B cell (primary cell): ENCODE results near the gene OLIG2. TPM values are rescaled to one million over a fixed set of nuclear protein-coding genes. Genes with fewer than 3 reads are reported as not detected.

Source experiments
- ATAC-seq: fragments of 200-7000 bp; cut with Tn5 transposase; one replicate; pipeline ENCODE4 v1.10.0; 2021; ENCODE audit warnings: low read depth, mild to moderate bottlenecking, moderate number of reproducible peaks, moderate library complexity
- CTCF ChIA-PET: fragments of 350-600 bp; sonication (Branson Sonifier 250); formaldehyde crosslinking; loops from one replicate; lab custom pipeline; 2021; ENCODE audit warnings: antibody characterized with exemption, inconsistent platforms; lab: Charles Lee
- POLR2A ChIA-PET: fragments of 350-600 bp; sonication (Branson Sonifier 250); formaldehyde crosslinking; loops from one replicate; lab custom pipeline; 2021; ENCODE audit warnings: antibody characterized with exemption; lab: Charles Lee
- DNase-seq: peaks from one replicate; pipeline ENCODE4 v3.0.0; 2013
- H2AFZ ChIP-seq: 2 replicates; pipeline ENCODE4 v1.6.1; 2012; ENCODE audit warnings: mild to moderate bottlenecking, low read depth, low read length; ENCODE audit not compliant: insufficient read depth, poor library complexity, severe bottlenecking
- H3K27ac ChIP-seq, 2 donors: 1 replicate in 1 of 2; 2 replicates in 1 of 2; pipeline ENCODE4 v1.5.1; 2012 to 2013; ENCODE audit warnings: low read length in 2 of 2, mild to moderate bottlenecking in 2 of 2, moderate library complexity in 1 of 2
- H3K27me3 ChIP-seq, 4 experiments: fragments of 200-600 bp in 1 of 4; sonication (generic) in 1 of 4; replicated peaks in 1 of 4; 1 replicate in 2 of 4; 2 replicates in 2 of 4; pipeline versions ENCODE4 v1.6.1 to v1.7.0; 2013 to 2016; ENCODE audit warnings: low read length in 3 of 4, mild to moderate bottlenecking in 2 of 4, mixed read lengths in 1 of 4, moderate library complexity in 1 of 4; ENCODE audit not compliant: insufficient read depth in 4 of 4, control insufficient read depth in 3 of 4; ENCODE audit errors: control extremely low read depth in 1 of 4
- H3K36me3 ChIP-seq, 2 experiments: replicated peaks in 1 of 2; 1 replicate in 1 of 2; 2 replicates in 1 of 2; pipeline versions ENCODE4 v1.6.1 to v1.7.1; 2013; ENCODE audit warnings: low read length in 1 of 2; ENCODE audit not compliant: insufficient read depth in 2 of 2, control insufficient read depth in 1 of 2; ENCODE audit errors: control extremely low read depth in 1 of 2, extremely low read depth in 1 of 2
- H3K4me1 ChIP-seq, 2 donors: fragments of 200-600 bp in 1 of 2; sonication (generic) in 1 of 2; 1 replicate in 1 of 2; 2 replicates in 1 of 2; pipeline versions ENCODE4 v1.5.1 to v1.6.1; 2013 to 2017; ENCODE audit warnings: low read length in 2 of 2; ENCODE audit not compliant: control insufficient read depth in 2 of 2, insufficient read depth in 2 of 2
- H3K4me2 ChIP-seq: replicated peaks from 2 replicates; pipeline ENCODE3; 2012; ENCODE audit warnings: mild to moderate bottlenecking, low read depth, low read length; ENCODE audit not compliant: poor library complexity, severe bottlenecking
- H3K4me3 ChIP-seq, 5 experiments: fragments of 200-600 bp in 1 of 5; sonication (generic) in 1 of 5; 1 replicate in 3 of 5; 2 replicates in 2 of 5; pipeline versions ENCODE4 v1.5.1 to v1.7.0; 2011 to 2016; ENCODE audit warnings: low read length in 4 of 5, mild to moderate bottlenecking in 4 of 5, low read depth in 2 of 5, control low read depth in 1 of 5, moderate library complexity in 1 of 5; ENCODE audit not compliant: insufficient read depth in 1 of 5; ENCODE audit errors: control extremely low read depth in 1 of 5, extremely low read depth in 1 of 5
- H3K79me2 ChIP-seq: fragments of 200-600 bp; sonication (generic); one replicate; pipeline ENCODE4 v1.6.0; 2016; ENCODE audit warnings: low read length; ENCODE audit not compliant: control insufficient read depth, insufficient read depth
- H3K9ac ChIP-seq: fragments of 200-600 bp; sonication (generic); 2 replicates; pipeline ENCODE4 v1.6.1; 2017; ENCODE audit warnings: mild to moderate bottlenecking, low read length, moderate library complexity
- H3K9me3 ChIP-seq, 3 donors: one replicate each; pipeline versions ENCODE4 v1.6.1 to v1.7.1; 2013; ENCODE audit warnings: low read length in 2 of 3; ENCODE audit not compliant: control insufficient read depth in 2 of 3, insufficient read depth in 1 of 3; ENCODE audit errors: control extremely low read depth in 1 of 3
- H4K20me1 ChIP-seq: 2 replicates; pipeline ENCODE4 v1.6.0; 2012; ENCODE audit warnings: mild to moderate bottlenecking, low read length; ENCODE audit not compliant: insufficient read depth, control insufficient read depth, poor library complexity, severe bottlenecking
- H3K27ac Mint-ChIP-seq: one replicate; pipeline ENCODE4 v1.8.0; 2021; ENCODE audit warnings: mixed read lengths
- H3K27me3 Mint-ChIP-seq: one replicate; pipeline ENCODE4 v1.8.0; 2021; ENCODE audit warnings: mixed read lengths
- H3K4me1 Mint-ChIP-seq: one replicate; pipeline ENCODE4 v1.8.0; 2021; ENCODE audit warnings: mixed read lengths
- H3K4me3 Mint-ChIP-seq: one replicate; pipeline ENCODE4 v1.8.0; 2021; ENCODE audit warnings: mixed read lengths
- H3K9me3 Mint-ChIP-seq: one replicate; pipeline ENCODE4 v1.8.0; 2022; ENCODE audit warnings: mixed read lengths; ENCODE audit not compliant: insufficient read depth
- EZH2 ChIP-seq: IDR thresholded peaks from 2 replicates; pipeline ENCODE4 v1.6.1; 2012; ENCODE audit warnings: borderline replicate concordance, low read depth, mild to moderate bottlenecking, moderate library complexity, low read length; ENCODE audit not compliant: insufficient read depth, poor library complexity, severe bottlenecking
- WGBS: methylation state at CpG from one replicate; pipeline ENCODE4 v1.1.5; 2013; ENCODE audit warnings: missing lambda C conversion rate; ENCODE audit not compliant: insufficient coverage; 5-methylcytosine and 5-hydroxymethylcytosine counted together
- intact Hi-C: fragments of 100-400 bp; cut with micrococcal nuclease; formaldehyde crosslinking; loops from one replicate; pipeline ENCODE4 v1.10.0; 2022
- polyA plus RNA-seq: library from polyadenylated mRNA; depleted of rRNA; stranded (reverse); fragments of >200 nt; gene quantifications from 2 replicates; pipeline ENCODE4 v1.2.3, GENCODE V29; 2012
- total RNA-seq, 2 donors: library from RNA; stranded (reverse); fragments of 120-200 nt in 1 of 2; gene quantifications; 1 replicate in 1 of 2; 2 replicates in 1 of 2; pipeline versions ENCODE4 v1.2.3 to v1.2.4, GENCODE V29; 2013 to 2022
- TF ChIP-seq, protein P1 (sequence below): fragments of 200-600 bp; IDR thresholded peaks from one replicate; pipeline ENCODE4 v1.8.0; 2022; ENCODE audit warnings: antibody characterized with exemption, mild to moderate bottlenecking

OLIG2 gene
- total and polyA plus RNA-seq, 2 donors (not counting 1 experiment from before 2014, with no cell fraction given), result not detected

DNA sequence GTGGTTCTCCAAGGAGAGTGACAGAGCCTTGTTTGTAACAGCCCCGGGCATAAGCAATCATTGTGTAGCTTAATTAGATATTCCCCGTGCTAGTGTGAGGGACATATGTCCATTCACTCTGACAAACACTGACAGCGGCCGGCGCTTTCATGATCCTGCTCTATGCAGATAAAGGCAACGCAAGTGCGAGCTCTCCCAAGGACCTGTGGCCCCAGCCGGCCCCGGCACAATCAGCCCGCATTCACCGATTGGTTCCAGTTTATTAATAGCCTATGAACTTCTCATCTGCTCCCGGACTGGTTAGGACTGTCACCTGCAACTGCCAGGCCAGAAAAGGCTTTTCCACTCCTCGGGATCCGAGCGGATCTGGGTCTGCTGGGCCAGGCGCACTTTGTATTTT lies 26.2 kb downstream of the OLIG2 start:
- Mint-ChIP-seq H3K4me1 (no peaks in the 10 kb centered on the region), H3K27ac (no peak overlapping the region), H3K27me3 (peaks cover 44% of the 10 kb centered on the region), H3K9me3 (no peaks in the 10 kb centered on the region), H3K4me3 (no peak overlapping the region)
- no peak overlapping the region for H3K9ac ChIP-seq
- H3K9me3 ChIP-seq, result no peaks in the 10 kb centered on the region
- no peaks in the 10 kb centered on the region for H3K36me3 ChIP-seq
- WGBS, result 97% methylated on average over 11 of the region's 16 CpGs
- H3K27ac ChIP-seq, result no peak overlapping the region
- no peak overlapping the region for H3K4me2 ChIP-seq
- CTCF ChIA-PET, result no interaction called here
- no peaks in the 10 kb centered on the region for H4K20me1 ChIP-seq
- intact Hi-C loops, result no loop called here
- POLR2A ChIA-PET, result no interaction called here
- no peak overlapping the region for H3K4me3 ChIP-seq
- no peak overlapping the region for H2AFZ ChIP-seq
- TF ChIP-seq EZH2, result no peak
- TF ChIP-seq, protein P1, sequence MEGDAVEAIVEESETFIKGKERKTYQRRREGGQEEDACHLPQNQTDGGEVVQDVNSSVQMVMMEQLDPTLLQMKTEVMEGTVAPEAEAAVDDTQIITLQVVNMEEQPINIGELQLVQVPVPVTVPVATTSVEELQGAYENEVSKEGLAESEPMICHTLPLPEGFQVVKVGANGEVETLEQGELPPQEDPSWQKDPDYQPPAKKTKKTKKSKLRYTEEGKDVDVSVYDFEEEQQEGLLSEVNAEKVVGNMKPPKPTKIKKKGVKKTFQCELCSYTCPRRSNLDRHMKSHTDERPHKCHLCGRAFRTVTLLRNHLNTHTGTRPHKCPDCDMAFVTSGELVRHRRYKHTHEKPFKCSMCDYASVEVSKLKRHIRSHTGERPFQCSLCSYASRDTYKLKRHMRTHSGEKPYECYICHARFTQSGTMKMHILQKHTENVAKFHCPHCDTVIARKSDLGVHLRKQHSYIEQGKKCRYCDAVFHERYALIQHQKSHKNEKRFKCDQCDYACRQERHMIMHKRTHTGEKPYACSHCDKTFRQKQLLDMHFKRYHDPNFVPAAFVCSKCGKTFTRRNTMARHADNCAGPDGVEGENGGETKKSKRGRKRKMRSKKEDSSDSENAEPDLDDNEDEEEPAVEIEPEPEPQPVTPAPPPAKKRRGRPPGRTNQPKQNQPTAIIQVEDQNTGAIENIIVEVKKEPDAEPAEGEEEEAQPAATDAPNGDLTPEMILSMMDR, result no peak
- H3K27me3 ChIP-seq, result peaks cover 0 to 25% (median 1%) of the 10 kb centered on the region in 4 experiments
- H3K4me1 ChIP-seq, result no peaks in the 10 kb centered on the region
- ATAC-seq, result no peak
- H3K79me2 ChIP-seq, result no peaks in the 10 kb centered on the region
- DNase-seq, result no peak

DNA sequence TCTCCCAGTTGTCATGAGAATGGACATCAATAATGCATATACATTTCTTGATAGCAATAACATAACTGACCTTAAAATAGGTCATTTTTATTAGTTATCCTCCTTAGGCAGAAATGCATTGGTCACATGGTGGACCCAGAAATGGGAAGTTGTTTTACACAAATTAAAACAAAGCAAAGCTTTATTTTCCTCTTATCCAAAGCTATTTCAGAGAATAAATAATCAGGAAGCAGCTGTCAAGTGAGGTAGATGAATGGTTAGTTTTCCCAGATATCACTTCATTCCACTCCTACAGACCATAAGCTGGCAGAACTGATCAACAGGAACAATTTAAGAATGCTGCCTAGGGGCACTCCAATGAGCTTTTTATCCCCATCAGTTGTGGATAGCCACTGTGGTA lies 28.2 kb downstream of the OLIG2 start:
- H3K27me3 Mint-ChIP-seq, result peaks cover 35% of the 10 kb centered on the region
- DNase-seq (no peak), ATAC-seq (no peak)
- Histone ChIP-seq H3K4me1 (no peaks in the 10 kb centered on the region), H3K4me3 (no peak overlapping the region), H3K9me3 (no peaks in the 10 kb centered on the region), H4K20me1 (no peaks in the 10 kb centered on the region), H2AFZ (no peak overlapping the region), H3K36me3 (no peaks in the 10 kb centered on the region), H3K9ac (no peak overlapping the region), H3K27ac (no peak overlapping the region), H3K4me2 (no peak overlapping the region), H3K27me3 (peaks cover 0 to 21% (median 0%) of the 10 kb centered on the region in 4 experiments), H3K79me2 (no peaks in the 10 kb centered on the region)
- no peaks in the 10 kb centered on the region for H3K4me1 Mint-ChIP-seq
- H3K4me3 Mint-ChIP-seq, result no peak overlapping the region
- intact Hi-C loops, result no loop called here
- no peak for TF ChIP-seq EZH2
- TF ChIP-seq, protein P1, result no peak
- ChIA-PET POLR2A (no interaction called here), CTCF (no interaction called here)
- no peak overlapping the region for H3K27ac Mint-ChIP-seq
- H3K9me3 Mint-ChIP-seq, result no peaks in the 10 kb centered on the region
